ENCODE results near the gene STEAP3.

DNA sequence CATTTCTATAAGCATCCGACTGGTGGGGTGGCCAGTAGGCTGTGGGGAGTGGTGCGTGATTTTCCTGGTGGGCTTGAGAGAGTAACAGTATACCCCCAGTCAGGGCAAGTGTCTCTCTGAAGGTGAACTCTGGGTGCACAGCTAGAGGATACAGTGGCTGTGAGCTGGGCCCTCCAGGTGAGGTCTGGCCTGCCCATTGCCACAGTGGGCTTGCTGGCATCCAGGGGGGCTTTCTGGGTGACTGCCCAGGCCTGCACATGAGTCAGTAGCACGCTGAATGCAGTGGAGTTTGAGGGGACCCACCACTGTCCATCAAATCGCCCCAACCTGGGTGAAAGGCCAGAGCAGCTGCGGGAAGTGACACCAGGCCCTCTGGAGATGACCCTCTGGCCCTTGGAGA lies 4.5 kb downstream of the STEAP3 start:
- TF ChIP-seq EP300 (IDR thresholded peaks at IDR 0.05) (no peak), PBX3 (IDR thresholded peaks at IDR 0.05) (no peak), USF2 (IDR thresholded peaks at IDR 0.05) (no peak), CEBPB (IDR thresholded peaks at IDR 0.05) (no peak), RAD21 (conservative IDR thresholded peaks at IDR 0.05 in 1 of 2, IDR thresholded peaks at IDR 0.05 in 1 of 2) (no peak)
- TF ChIP-seq, protein P1, sequence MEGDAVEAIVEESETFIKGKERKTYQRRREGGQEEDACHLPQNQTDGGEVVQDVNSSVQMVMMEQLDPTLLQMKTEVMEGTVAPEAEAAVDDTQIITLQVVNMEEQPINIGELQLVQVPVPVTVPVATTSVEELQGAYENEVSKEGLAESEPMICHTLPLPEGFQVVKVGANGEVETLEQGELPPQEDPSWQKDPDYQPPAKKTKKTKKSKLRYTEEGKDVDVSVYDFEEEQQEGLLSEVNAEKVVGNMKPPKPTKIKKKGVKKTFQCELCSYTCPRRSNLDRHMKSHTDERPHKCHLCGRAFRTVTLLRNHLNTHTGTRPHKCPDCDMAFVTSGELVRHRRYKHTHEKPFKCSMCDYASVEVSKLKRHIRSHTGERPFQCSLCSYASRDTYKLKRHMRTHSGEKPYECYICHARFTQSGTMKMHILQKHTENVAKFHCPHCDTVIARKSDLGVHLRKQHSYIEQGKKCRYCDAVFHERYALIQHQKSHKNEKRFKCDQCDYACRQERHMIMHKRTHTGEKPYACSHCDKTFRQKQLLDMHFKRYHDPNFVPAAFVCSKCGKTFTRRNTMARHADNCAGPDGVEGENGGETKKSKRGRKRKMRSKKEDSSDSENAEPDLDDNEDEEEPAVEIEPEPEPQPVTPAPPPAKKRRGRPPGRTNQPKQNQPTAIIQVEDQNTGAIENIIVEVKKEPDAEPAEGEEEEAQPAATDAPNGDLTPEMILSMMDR (IDR thresholded peaks at IDR 0.05) = no peak

Measured in A549 (cell line).